ENCODE data around the gene FAU.

Gene FAU

DNA sequence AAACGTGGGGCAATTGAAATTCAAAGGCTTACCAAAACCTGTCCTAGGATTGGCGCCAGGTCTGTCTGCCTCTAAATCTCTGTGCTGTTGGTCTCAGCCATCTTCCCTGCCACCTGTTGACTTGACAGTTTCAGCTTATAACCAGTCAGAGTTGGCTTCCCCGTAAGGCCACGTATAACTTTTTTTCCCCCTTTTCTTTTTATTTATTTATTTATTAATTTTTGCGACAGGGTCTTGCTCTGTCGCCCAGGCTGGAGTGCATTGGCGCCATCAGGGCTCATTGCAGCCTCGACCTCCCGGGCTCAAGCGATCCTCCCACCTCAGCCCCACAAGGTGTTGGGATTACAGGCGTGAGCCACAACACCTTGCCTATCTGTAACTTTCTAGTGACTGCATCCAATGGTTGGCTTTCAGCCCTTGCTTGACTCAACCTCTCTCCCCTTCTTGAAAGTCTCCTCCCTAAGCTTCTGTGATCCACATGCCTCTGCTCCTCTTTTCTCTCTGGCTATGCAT lies 13.8 kb upstream of the FAU start:
- DNase-seq: no peak

DNA sequence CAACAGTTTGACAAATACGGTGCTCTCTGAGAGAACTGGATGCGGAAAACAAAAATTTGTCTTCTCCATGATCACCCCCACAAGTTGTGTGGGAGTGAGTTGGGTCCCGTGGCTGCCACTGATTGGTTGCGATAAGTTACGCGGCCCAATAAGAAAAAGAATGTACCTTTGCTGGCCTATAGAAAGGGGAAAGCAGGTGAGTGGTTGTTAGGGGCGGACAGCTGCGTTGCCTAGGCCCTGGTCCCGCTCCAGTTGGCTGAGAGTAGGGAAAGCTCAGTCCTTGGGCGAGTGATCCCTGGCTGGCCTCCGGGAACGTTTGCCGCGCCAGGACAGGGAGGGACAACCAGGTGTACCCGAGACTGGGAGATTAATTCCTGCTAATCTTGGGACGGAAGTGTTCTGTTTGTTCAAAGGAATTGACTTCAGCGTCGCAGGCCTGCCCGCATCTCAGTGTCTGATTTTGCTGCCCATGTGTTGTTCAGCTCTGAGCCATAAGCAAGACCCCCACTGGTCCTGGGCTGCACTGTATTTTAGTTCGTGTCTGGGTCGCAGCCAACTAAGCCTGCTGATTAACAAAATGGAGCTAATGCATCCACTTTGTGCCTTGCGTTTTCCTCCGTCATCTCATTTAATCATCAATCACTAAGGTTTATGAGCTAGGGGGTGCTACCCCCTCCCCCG lies 13.2 kb upstream of the FAU start:
- peak; percentile 89 to 96 (median 94) for DNase-seq

DNA sequence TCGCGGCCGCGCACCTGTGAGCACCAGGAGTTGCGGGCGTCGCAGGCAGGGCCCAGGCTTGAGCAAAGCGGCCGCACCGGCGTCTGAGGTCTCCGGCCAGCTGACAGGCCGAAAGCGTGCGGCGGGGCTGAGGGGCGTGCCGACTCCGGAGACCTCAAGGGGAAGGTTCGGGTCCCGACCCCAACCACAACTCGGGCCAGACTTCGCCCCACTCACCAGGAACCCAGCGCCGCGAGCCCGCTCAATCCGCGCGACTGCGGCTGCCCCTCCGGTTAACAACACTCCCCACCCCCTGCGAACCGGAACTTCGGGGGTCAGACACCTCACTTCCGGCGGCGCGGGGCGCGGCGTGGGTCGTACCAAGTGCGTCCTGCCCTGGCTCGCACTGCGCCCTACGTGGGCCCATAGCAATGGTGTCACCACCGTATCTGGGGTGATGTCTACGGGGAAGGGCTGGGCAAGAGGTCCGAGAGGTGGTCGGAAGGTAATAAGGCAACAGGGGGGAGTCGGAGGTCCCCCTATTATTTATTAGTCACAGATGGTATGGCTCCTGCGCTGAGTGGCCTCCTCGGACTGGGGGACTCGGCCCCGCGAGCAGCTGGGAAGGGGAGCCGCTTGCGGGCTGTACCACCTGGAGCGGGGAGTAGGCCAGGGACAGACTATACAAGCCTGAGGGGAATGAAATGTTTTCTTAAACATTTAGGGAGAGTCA lies 12.5 kb upstream of the FAU start, which contains the start of gene SYVN1:
TSS of gene SYVN1 (minus strand) at position 280 of the 712 bp plus-strand sequence. CDS start 918 bp downstream, outside the sequence.
- peak; percentile 93 to 97 (median 96) for DNase-seq

DNA sequence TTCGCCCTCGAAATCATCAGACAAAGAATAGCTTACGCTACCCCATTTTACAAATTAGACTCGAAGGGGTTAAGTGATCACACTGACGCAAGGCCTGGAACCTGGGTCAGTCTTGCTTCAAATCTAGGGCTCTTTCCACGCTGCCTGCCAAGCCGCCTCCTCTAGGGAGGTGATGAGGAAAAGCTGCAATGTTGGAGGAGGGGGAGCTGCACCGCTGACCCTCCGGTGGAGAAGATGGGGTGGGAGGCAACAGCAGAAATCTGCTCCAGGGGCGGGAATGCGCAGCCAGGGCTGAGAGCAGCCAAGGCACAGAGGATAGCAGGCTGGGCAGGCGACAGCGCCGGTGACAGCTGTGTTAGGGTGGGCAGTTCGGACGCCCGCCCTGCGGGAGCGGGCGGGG lies 11.8 kb upstream of the FAU start:
- peak in 2 of 4 experiments; percentile 20 to 23 for DNase-seq

DNA sequence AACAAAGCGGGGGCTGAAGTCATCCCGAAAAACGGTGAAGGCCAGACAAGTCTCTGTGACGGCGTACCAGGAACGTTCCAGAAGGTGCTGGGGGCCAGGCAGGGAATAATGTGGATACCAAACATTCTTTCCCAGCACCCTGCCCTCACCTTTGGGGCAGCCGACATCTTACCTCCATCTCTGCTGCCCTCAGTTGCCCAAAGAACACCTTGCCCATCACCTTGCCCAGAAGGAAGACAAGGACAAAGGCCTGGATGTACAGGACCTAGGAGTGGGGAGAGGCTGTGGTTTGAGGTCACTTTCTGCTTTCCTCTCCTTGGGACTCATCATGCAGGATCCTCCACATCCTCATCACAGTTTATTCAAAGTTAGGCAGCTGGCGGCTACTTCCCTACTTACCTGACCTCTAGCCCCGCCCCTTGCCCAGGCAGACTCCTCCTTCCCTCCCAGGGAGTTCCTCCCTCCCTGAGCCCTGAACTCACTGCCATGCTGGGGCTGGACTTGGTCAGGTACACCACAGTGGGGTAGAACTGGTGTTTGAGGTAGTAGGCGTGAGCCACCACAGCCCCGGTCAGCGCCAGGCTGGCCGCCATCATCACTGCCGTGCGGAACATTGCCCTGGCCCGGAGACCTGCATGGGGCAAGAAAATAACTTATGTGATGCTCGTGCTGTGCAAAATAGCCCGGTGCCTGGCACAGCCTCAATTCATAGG lies 11.2 kb upstream of the FAU start:
- DNase-seq: peak in 3 of 4 experiments; percentile 51 to 68 (median 66)

DNA sequence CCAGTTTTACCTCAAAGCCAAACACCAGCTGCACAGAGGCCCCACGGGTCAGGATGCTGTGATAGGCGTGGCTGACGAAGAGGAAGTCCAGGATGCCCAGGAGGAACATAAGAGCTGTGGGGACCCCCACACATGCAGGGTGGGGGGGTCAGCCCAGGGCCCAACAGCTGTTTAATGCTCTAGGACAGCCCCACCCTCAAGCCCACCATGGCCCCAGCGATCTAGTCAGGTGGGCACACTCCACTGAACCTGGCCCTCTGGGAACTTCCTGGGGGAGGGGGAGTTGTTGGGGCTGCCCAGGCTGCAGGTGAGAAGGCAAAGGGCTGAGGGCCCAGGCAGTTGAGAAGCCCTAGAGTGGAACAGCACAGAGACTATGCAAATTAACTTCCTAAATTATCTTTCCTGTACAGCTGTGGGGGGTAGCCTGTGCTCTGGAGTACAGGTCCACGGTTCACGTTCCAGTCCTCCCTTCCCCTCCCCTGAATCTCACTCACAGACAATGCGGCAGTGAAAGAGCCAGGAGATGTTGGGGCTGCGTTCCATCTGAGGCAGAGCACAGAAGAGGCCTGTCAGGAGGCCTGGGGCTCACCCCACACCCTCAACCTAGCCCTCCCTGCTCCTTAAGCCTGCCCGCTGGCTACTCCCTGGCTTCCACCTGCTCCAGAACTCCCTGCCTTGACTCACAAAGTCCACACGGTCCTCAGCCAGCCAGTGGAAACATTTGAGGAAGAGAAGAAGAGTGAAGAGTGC lies 10.5 kb upstream of the FAU start:
- peak in 1 of 4 experiments; percentile 1 for DNase-seq

DNA sequence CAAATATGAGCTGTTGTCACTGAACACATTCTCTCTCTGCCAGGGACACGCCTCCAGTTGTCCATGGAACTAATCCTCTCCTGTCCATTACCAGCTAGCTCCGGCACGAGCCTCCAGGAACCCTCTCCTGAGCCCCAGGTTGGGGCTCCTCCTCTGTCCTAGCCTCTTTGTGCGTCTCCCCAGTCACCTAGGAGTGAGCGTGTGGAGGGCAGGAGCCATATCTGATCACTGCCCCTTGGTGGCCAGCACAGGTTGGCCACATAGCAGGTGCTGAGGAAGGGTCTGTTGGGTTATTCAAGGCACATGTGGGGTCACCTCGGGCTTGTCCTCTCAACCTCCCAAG lies 9.9 kb upstream of the FAU start:
- DNase-seq: no peak

DNA sequence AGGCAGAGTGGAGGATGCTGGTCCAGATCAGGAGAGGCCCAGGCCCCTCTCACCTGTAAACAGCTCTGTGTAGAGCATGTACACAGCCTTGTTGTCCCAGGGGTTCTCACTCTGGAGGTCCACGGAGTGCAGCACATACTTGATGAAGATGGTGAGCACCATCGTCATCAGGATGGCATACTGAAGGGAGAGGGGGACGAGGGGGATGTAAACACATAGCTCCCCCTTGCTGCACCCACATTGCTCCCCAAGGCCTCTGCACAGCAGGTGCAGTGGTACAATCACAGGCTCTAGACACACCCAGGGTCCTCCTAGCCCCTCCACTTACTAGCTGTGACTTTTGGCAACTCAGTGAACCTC lies 9.5 kb upstream of the FAU start:
- DNase-seq: no peak

DNA sequence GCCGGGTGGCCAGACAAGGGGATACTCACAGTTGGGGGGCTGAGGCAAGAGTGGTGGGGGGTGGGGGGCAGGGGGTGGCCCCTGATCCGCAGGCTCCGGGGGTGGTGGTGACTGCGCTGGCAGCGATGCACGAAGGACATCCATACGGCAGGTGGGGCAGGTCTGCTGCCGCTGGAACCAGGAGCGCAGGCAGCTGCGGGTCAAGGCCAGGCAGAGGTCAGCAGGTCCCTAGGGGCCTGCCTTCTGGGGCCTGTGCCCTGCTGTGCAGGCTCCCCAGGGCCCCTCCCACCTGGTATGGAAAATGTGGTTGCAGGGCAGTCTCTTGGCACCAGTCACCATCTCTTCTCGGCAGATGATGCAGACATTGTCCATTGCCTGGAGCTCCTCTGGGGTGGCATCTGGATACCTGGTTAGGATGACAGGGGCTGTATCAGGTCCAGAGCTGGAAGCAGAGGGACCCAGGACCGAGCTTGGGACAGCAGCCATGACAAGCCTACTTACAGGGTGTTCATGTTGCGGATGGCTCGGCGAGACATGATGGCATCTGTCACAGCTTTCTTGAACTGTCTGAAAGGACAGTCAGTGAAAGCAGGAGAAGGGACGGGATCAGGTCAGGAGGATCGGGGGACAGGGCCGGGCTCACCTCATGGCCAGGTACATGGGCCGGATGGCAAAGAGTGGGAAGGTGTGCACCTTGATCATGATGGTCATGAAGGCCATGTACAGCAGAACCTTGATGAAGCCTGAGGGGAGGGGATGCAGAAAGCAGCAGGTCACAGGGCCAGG lies 8.9 kb upstream of the FAU start:
- DNase-seq: peak in 1 of 4 experiments; percentile 1

DNA sequence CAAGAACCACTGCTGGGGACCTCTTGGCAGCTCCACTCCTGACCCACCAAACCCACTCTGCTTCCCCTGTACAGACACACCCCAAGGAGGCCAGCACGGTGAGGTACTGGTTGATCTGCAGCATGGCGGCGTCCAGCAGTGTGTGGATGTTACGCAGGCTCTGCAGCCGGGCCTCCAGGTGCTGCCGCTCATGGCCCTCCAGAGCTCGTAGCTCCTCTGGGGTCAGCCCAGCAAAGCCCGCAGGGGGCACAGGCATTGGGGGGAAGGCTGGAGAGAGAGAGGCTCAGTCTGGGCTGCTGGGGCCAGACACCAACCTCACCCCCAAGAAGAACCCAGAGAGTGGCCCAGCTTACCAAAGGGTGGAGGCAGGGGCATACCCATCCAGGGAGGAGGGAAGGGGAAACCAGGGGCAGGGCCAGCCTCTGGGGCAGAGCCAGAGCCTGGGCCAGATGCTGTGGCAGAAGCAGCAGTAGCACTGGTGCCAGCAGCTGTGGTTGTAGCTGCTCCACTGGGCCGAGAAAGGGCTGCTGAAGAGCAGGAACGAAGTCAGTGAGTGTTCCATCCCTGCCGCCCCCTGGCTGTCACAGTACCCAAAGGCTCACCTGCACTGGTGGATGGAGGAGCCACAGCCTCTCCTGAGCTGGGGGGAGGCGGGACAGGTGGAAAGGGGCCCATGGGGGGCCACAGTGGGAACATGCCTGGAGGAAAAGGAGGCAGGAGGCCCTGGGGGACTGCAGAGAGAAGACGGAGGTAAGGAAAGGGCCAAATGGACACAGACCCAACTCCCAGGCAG lies 7.9 kb upstream of the FAU start:
- DNase-seq: peak in 1 of 4 experiments; percentile 1

DNA sequence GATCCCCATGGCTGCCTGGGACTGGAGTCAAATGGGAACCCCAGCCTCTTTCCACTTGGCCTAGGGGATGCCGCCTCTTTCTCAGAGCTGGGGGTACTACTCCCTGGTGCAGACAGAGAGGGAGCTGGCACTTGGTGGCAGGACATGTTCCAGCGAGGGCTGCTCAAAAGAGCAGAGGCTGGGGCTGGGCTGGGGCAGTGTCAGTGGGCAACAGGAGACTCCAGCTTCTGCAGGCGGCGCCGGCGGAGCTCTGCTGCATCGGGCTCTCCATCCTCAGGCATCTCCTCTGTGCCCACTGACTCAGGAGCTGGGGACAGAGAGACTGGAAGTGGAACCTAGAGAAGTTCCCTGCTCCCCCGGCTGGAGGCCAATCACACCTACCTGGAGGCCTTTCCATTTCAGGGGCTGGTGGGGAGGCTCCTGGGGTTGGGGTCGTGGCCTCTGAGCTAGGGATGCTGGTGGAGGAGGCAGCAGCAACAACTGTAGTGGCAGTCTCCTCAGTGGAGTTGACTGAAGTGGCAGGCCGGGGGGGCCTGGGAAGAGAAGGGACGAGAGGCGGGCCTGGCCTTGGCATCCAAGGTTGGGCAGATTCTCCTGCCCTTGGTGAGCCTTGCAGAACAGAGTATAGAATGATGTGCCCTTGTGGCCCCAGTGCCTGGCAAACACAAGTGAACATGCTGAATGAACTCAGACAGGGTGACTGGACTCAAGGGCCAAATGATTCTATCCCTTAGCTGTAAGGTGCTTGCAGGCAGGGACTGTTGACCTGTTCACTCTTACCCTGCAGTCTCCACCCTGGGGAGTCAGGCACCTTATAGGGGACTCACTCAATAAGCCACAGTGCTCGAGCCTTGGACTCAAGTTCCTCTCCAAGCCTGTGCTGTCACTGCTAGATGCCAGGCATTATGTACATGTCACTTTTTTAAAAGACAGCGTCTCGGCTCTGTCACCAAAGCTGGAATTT lies 6.5 kb upstream of the FAU start:
- peak in 1 of 4 experiments; percentile 1 for DNase-seq

DNA sequence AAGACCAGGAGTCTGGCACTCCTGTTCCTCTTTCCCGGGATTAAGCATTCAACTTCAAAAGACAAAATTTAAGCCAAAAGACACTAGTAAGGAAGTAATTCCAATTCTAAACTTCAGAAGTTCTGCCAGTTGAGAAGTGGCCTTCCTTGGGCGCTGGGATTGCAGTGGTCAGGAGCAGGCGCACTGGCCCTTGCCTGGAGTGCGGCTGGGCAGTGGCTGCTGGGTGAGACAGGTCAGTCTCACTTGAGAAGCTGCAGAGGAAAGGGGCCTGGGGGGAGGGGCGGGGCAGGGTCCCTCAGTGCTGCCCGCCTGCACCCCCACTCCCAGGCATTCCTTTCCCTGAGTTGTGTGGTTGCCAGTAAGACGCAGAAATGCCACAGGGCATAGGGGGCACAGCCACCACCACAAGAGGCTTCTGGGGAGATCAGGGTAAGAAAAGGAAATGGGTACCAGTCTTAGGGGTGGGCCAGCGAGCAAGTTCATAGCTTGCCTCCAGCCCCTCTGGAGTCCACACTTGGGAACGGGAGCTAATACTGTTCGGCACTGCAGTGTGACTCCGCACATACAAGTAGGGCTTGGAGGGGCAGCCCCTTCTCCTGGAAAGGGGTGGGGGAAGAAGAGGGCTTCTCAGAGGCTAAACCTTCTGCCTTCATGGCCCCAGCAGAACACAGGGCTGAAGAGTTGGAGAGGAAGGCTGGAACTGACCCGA lies 5.7 kb upstream of the FAU start:
- no peak for DNase-seq

DNA sequence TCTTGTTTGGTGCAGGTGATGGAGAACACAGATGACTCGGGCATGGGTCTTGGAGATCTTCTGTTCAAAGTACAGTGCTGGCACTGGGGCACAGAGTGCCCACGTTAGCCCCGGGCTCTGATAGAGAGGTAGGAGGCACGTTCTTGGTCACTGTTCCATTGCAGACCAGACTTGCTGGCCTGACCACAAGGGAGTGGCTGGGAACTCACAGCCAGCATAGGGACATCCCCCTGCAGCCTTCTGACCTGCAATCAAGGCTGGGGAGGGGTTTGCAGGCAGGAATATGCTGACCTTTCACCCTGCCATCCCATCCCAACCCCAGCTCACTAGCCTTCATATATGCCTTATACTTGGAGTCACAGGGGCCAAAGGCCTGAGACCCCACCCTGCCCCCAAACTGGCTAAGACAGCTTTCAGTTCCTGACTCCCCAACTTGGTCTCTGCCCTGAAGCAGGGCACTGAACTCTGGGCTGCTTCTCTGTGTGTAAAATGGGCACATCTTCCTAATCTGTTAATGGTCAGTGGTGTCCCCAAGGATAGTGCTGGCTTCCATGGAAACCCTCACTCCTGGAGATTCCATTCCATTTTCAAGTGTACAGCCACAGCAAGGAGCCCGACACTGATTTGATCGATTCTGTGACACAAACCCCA lies 4.8 kb upstream of the FAU start:
- DNase-seq: peak in 1 of 4 experiments; percentile 4

DNA sequence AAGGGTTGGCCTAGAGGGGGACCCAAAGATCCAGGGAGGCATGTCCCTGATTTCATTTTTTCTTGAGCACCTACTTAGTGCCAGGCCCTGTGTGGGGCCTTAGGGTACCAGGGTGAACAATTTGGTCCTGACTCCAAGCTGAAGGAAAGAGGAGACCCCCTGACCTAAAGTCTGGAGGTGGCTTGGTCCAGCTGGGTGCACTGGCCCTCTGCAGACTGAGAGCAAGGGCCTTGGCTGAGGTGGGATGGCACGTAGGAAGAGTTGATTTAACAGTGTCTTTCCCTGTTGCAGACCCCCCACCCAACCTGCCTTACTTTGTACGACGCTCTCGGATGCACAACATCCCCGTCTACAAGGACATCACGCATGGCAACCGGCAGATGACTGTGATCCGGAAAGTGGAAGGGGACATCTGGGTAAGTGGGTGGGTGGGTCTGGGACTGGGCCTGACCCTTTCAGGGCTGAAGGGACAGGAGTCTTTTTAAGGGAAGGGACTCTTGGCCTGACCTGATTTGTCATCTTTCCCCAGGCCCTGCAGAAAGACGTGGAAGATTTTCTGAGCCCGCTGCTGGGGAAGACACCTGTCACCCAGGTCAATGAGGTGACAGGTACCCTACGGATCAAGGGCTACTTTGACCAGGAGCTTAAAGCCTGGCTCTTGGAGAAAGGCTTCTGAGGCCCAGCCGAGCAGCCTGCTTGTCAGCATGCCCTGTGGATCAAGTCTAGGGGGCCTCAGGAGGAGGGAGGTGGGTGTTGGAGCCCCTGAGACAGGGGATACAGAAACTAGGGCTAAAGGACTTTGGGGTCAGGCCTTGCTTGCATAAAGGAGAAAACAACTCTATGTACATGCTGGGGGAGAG lies 3.5 kb upstream of the FAU start:
- DNase-seq: no peak

DNA sequence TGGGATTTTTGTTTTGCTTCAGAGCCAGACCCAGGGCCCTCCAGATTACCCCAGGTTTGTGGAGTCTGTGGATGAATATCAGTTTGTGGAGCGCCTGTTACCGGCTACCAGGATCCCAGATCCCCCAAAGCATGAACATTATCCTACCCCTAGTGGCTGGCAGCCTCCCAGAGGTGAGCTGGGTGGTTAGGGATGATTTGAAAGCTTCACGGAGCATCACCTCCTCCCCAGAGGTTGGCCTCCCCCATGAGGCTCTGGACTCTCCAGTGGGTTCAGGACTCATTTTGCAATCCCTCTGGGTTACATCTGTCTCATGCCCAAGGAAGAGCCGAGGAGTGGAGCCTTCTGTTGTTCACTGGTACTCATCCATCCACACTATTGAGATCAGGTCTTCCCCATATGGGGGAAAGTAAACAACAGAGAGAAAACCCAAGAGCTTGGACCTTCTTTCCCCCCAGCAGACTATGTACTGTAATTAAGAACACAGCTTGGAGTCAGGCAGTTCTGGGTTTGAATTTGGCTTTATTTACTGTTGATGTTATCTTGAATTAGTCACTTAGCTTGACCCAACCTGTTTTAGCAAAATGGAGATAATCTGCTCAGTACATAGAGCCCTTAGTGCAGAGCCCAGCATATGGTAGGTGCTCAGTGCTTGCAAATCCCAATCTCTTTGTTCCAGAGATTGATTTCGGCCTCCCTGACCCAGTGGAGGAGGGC lies 2.7 kb upstream of the FAU start:
- DNase-seq: no peak

DNA sequence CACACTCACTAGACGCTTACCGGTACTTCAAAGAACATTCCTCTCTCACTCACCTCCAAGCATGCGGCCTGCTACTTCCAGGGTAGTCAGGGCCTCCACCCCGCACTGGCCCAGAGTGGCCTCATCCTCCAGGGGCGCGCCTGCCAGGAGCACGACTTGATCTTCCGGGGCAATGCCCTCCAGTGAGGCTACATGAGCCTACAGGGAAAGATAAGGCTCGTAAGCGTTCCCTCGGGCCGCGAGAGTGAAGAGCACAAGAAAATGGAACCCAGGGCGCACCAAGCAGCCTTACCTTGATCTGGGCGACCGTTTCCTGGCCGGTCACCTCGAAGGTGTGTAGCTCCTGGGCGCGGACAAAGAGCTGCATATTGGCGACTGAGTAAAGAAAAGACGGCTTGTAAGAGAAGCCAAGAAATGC lies 478 bp downstream of the FAU start:
- DNase-seq: peak; percentile 44 to 60 (median 46)

DNA sequence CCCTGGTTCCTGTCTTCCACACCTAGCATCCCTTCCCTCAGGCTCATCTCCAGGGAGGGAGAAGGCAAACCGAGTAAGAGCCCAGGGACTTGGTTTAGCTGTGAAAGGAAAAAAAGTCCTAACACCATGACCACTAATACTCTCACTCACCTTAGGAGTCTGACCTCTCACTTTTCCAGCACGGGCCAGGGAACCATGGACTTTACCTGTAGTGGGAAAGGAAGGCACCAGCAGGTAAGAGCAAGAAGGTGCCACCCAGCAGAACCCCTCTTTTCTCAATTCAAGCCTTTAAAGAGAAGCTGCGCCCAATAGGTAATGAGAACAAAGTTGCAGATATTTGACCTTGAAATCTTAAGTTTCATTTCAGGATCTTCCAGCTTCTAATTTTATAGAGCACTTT lies 1.1 kb downstream of the FAU start:
- no peak for DNase-seq
